Esophagus muscularis mucosa (tissue), 4 donors: Measurements from ENCODE around the gene NRP1. TPM values are rescaled to one million over a fixed set of nuclear protein-coding genes. Genes with fewer than 3 reads are reported as not detected.
"Not testable (repeated sequence)": the region's sequence is repeated elsewhere in the genome, so short reads cannot be mapped to it uniquely, and the experiment has no call there.

ENCODE experiments used
- DNase-seq: peaks from one replicate; pipeline ENCODE4 v3.0.0-alpha.2; 2017; ENCODE audit errors: extremely low spot score
- H3K27ac ChIP-seq, 4 donors: fragments of 200-600 bp; sonication (generic); replicated peaks in 1 of 4; 1 replicate in 3 of 4; 2 replicates in 1 of 4; pipeline ENCODE4 v1.5.1; 2016 to 2019; ENCODE audit warnings: mild to moderate bottlenecking in 1 of 4
- H3K27me3 ChIP-seq, 4 donors: fragments of 200-600 bp; sonication (generic); one replicate each; pipeline versions ENCODE4 v1.5.1 to v1.6.0; 2016 to 2019
- H3K36me3 ChIP-seq, 4 donors: fragments of 200-600 bp; sonication (generic); one replicate each; pipeline ENCODE4 v1.5.1; 2016 to 2019
- H3K4me1 ChIP-seq, 4 donors: fragments of 200-600 bp; sonication (generic); one replicate each; pipeline ENCODE4 v1.5.1; 2016 to 2019
- H3K4me3 ChIP-seq, 4 donors: fragments of 200-600 bp; sonication (generic); 1 replicate in 2 of 4; 2 replicates in 2 of 4; pipeline ENCODE4 v1.5.1; 2016 to 2019; ENCODE audit warnings: mild to moderate bottlenecking in 4 of 4, moderate library complexity in 1 of 4
- H3K9me3 ChIP-seq, 4 donors: fragments of 200-600 bp; sonication (generic); 1 replicate in 3 of 4; 2 replicates in 1 of 4; pipeline ENCODE4 v1.5.1; 2016 to 2019
- CTCF ChIP-seq, 3 experiments: fragments of 200-600 bp in 2 of 3; fragments of 450-650 bp in 1 of 3; sonication (generic) in 2 of 3; IDR thresholded peaks; one replicate each; pipeline ENCODE4 v1.5.1; 2017 to 2019; ENCODE audit warnings: antibody characterized with exemption in 3 of 3, mild to moderate bottlenecking in 2 of 3, moderate library complexity in 1 of 3
- EP300 ChIP-seq: sonication (generic); formaldehyde crosslinking; IDR thresholded peaks from one replicate; pipeline ENCODE4 v1.6.1; 2017; ENCODE audit warnings: antibody characterized with exemption
- POLR2A ChIP-seq: fragments of 450-650 bp; IDR thresholded peaks from one replicate; pipeline ENCODE4 v1.6.1; 2017; ENCODE audit warnings: antibody characterized with exemption, moderate library complexity, mild to moderate bottlenecking, low read depth
- POLR2AphosphoS5 ChIP-seq, 2 donors: sonication (generic); formaldehyde crosslinking; IDR thresholded peaks; one replicate each; pipeline ENCODE4 v1.6.1; 2017; ENCODE audit warnings: antibody characterized with exemption in 2 of 2
- WGBS: methylation state at CpG from one replicate; pipeline ENCODE4 v1.1.5; 2018; 5-methylcytosine and 5-hydroxymethylcytosine counted together
- intact Hi-C: fragments of 100-400 bp; cut with DNase I; formaldehyde crosslinking; loops from one replicate; pipeline ENCODE4 v1.15.1; 2023
- total RNA-seq, 4 donors: library from RNA; depleted of rRNA; stranded (reverse); fragments of >200 nt; gene quantifications; one replicate each; pipeline versions ENCODE4 v1.1.0 to v1.2.1, GENCODE V29; 2016

The NRP1 gene
- total RNA-seq, 4 donors from 2014 or later: 36.5 to 64.4 (median 54.1) TPM

- peaks cover 91 to 95% (median 93%) of the 10 kb centered on the region in 4 donors for H3K4me1 ChIP-seq
- 66% methylated on average over 2 of the region's 2 CpGs for WGBS
- no peak for DNase-seq
- no peak overlapping the region for H3K4me3 ChIP-seq
- peak overlapping the region; percentile 15 to 51 (median 48) for H3K27ac ChIP-seq
- no peaks in the 10 kb centered on the region for H3K27me3 ChIP-seq
- H3K9me3 ChIP-seq: no peaks in the 10 kb centered on the region
- intact Hi-C loops: no loop called here
- no peaks in the 10 kb centered on the region for H3K36me3 ChIP-seq
- TF ChIP-seq EP300: no peak
- no peak for TF ChIP-seq CTCF (IDR thresholded peaks at IDR 0.05)
- no peak for TF ChIP-seq POLR2A
- no peak for TF ChIP-seq POLR2AphosphoS5 (IDR thresholded peaks at IDR 0.05)
Measured at GRCh38 chr10:33302208-33302829, 32.1 kb downstream of the NRP1 start.

GRCh38 chr10:33301097-33301789 is 33.2 kb downstream of the NRP1 start:
- Histone ChIP-seq H3K4me1 (peaks cover 86 to 95% (median 92%) of the 10 kb centered on the region in 4 donors), H3K27me3 (no peaks in the 10 kb centered on the region), H3K36me3 (no peaks in the 10 kb centered on the region), H3K27ac (peak overlapping the region in 3 of 4 donors; percentile 15 to 33 (median 23)), H3K4me3 (no peak overlapping the region), H3K9me3 (no peaks in the 10 kb centered on the region)
- WGBS: 75% methylated on average over 9 of the region's 9 CpGs
- TF ChIP-seq POLR2AphosphoS5 (IDR thresholded peaks at IDR 0.05) (no peak), POLR2A (no peak), CTCF (IDR thresholded peaks at IDR 0.05) (no peak), EP300 (no peak)
- intact Hi-C loops: no loop called here
- DNase-seq: no peak

- H3K9me3 ChIP-seq, H3K36me3 ChIP-seq, H3K27me3 ChIP-seq, H3K4me3 ChIP-seq, intact Hi-C loops, DNase-seq: not testable (repeated sequence)
- peaks cover 82 to 94% (median 92%) of the 10 kb centered on the region in 4 donors for H3K4me1 ChIP-seq
- WGBS: 81% methylated on average over 3 of the region's 3 CpGs
- peak overlapping the region in 2 of 4 donors; percentile 6 to 15 for H3K27ac ChIP-seq
Measured at GRCh38 chr10:33300544-33300943, 33.9 kb downstream of the NRP1 start.

- Histone ChIP-seq H3K4me1 (peaks cover 68 to 89% (median 82%) of the 10 kb centered on the region in 4 donors), H3K4me3 (no peak overlapping the region), H3K27ac (peak overlapping the region; percentile 9 to 41 (median 34)), H3K36me3 (peaks cover 0 to 9% (median 0%) of the 10 kb centered on the region in 4 donors), H3K27me3 (no peaks in the 10 kb centered on the region), H3K9me3 (no peaks in the 10 kb centered on the region)
- intact Hi-C loops: no loop called here
- no peak for DNase-seq
- no CpG with 5 or more reads among the region's 2 CpGs for WGBS
- TF ChIP-seq EP300 (no peak), POLR2A (no peak), CTCF (IDR thresholded peaks at IDR 0.05) (no peak), POLR2AphosphoS5 (IDR thresholded peaks at IDR 0.05) (no peak)
Measured at GRCh38 chr10:33298893-33299292, 35.6 kb downstream of the NRP1 start.

GRCh38 chr10:33298110-33298509 is 36.4 kb downstream of the NRP1 start:
- Histone ChIP-seq H3K27ac (peak overlapping the region; percentile 28 to 41 (median 34)), H3K9me3 (no peaks in the 10 kb centered on the region), H3K27me3 (no peaks in the 10 kb centered on the region), H3K36me3 (peaks cover 0 to 10% (median 0%) of the 10 kb centered on the region in 4 donors), H3K4me1 (peaks cover 67 to 89% (median 81%) of the 10 kb centered on the region in 4 donors), H3K4me3 (no peak overlapping the region)
- no peak for DNase-seq
- 86% methylated on average over 6 of the region's 6 CpGs for WGBS
- TF ChIP-seq EP300 (no peak), POLR2AphosphoS5 (IDR thresholded peaks at IDR 0.05) (no peak), POLR2A (no peak)
- intact Hi-C loops: no loop called here
